Activated naive CD8-positive, alpha-beta T cell treated with anti-CD3 and anti-CD28 coated beads, Interleukin-2, amount 50 U/mL, for 16 hours (primary cell): ENCODE results near the gene DPY19L1.
"Not testable (repeated sequence)": the region's sequence is repeated elsewhere in the genome, so short reads cannot be mapped to it uniquely, and the experiment has no call there.

ENCODE experiments used
- DNase-seq: peaks from one replicate; pipeline ENCODE4 v3.0.0-alpha.2; 2020; ENCODE audit warnings: low read depth, low spot score

The DPY19L1 gene

DNA sequence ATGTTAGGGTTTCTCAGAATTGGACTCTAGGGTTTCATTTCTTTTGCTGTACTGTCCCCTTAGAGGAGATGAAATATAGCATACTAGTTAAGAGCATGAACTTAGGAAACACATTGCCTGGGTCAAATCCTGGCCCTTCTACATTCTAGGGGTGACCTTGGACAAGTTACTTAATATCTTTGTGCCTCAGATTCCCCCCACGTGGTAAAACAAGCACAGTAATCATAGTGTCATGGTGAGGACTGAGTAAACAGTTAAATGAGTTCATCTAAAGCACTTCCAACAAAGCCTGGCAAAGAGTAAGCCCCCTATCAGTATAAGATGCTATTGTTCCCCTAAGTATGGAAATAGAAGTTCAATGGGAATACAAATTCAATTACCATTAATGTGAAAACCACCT lies 5.1 kb downstream of the DPY19L1 start:
- no peak for DNase-seq

DNA sequence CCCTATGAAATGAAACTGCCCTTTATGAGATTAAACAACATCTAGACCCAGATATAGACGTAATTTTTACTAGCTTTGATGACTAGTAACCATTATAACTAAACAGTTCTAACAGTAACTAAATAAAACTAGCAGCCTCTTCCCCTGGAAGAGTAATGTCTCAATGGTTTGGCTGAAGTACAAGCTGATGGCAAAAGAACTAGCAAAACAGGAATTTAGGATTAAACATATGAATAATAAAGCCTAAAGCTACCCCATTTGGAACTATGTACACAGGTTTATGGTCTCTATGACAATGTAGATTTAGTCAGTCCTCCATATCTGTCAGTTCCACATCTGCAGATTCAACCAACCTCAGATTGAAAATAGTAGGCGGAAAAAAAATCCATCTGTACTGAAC lies 6.4 kb downstream of the DPY19L1 start:
- DNase-seq = no peak

DNA sequence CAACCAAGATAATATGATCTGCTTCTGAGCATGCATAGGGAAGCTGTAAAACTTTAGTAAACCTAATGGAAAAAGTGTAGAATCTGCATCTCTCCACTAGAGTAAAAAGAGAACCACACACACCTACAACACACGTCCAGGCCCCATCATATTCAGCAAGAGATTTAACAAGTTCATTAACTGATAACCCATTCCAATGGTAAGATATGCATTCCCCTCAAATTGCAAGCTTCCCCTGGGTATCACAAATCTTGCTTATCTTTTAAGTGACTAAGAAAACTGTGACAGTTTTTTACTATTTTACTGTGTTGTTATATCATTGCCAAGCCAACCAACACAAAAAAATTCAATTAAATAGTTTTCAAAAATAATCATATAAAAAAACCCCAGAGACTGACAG lies 8.0 kb downstream of the DPY19L1 start:
- DNase-seq = no peak

DNA sequence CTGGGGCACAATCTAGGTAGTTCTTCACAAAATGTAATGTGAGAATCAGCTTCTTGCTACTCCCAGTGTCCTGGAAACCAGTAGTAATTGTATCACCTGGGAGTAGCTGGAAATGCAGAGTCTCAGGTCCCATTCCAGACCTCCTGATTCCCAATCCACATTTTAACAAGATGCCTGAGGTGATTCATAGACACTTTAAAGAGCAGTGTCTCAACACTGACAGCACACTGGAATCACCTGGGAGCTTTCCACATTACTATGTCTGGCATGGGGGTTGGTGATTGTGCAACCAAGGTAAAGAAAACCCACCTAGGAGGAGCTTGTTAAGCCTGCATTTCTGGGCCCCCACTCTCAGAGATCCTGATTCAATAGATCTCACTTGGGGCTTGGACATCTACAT lies 11.1 kb downstream of the DPY19L1 start:
- DNase-seq = no peak

DNA sequence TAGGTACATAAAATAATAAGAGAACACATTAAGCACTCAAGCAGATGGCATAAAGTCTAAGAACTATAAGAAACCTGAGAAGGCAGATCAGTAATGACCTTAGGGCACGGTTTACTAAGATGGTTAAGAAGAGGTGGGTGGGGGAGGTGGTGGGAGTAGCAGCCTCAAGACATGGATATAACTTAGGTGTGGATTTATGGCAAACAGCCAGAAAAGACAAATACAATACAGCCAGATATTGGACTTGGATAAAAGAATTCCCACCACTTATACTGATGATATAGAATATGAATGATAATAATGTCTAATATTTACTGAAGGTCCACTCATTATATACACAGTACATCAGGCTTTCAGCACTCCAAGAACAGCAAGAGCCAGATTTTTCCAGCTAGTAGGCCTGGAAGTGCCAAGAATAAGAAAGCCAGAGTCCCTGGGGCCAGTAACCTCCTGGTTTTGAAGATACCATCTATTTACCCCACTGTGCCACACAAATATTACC lies 11.9 kb downstream of the DPY19L1 start:
- DNase-seq = no peak

DNA sequence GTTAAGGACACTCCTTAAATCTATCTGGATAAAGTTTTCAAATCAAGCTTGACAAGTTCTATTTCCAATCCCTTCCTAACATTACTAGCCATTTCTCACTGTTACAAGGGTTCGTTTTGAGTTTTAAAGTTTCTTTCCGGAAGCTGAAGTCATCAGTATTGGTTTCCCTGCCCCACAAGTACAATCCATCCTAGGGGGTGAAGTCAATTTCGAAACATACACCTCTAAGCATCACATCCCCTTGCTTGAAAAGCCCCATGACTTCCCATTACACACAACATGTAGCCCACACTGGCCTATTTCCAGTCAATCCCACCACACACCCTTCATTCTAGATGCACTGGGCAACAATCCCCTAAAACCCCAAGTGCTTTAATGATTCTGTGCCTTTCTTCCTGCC lies 13.0 kb downstream of the DPY19L1 start:
- no peak for DNase-seq

DNA sequence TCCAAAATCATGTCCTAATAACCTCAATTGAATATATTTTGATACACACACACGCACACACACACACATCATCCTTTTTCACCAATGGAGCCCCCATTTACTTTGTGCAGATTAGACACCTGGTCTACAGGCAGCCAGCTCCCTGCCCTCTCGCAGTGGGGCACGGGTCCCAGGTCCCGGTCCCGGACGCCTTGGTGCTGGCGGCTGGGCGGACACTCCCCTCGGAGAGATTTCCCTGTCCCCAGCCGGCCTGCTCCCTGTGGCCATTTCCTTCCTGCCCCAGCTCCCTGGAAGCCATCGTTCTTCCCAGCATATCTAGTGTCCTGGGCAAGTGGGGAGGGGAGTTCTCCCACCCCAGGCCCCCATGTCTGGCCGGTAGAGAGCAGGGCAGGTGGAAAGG lies 14.6 kb downstream of the DPY19L1 start:
- DNase-seq = no peak

DNA sequence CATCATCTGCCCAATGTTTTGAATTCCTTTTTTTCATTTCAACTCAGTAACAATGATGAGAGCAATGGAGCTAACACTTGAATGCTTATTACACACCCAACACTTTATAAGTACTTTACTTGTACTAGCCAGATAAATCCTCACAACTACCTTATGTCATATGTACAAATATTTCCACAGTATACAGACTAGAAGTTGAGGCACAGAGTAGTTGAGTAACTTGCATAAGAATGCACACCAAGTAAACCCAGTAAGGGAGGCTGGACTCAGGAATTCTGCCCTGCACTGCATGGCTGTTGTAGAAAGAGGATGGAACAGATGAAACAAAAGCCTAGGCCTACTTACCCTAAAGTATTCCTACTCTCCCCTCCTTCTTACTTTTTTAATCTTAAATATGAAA lies 15.8 kb downstream of the DPY19L1 start:
- no peak for DNase-seq

DNA sequence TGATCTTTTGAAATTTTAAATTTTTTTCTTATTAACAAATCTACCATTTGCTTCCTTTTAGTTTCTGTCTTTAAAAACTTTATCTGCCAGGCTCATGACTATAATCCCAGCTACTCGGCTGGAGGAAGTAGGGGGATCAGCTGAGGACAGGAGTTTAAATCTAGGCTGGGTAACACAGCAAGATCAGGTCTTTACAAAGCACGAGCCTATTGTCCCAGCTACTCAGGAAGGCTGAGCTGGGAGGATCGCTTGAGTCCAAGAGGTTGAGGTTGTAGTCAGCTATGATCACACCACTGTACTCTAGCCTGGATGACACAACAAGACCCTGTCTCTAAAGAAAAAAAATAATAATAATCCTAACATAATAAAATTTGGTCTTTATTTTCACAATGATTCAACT lies 17.5 kb downstream of the DPY19L1 start:
- DNase-seq = no peak

DNA sequence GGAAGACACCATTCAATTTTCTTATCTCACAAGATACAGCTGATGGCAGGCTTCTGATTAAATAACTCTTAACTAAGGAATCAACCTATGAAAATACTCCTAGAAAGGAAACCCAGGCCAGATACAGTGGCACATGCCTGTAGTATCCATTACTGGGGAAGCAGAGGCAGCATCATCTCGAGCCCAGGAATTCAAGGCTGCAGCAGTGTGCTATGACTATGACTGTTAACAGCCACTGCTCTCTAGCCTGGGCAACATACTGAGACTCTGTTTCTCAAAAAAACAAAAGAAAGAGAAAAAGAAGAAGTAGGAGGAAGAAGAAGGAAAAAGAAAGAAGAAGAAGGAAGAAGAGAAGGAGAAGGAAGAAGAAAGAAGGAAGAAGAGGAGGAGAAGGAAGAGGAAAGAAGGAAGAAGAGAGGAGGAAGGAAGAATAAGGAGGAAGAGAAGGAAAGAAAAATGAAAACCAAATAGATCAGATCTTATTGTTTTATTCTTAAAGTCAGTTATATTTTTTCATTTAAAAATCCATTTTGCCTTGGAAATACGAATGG lies 18.0 kb downstream of the DPY19L1 start:
- no peak for DNase-seq

DNA sequence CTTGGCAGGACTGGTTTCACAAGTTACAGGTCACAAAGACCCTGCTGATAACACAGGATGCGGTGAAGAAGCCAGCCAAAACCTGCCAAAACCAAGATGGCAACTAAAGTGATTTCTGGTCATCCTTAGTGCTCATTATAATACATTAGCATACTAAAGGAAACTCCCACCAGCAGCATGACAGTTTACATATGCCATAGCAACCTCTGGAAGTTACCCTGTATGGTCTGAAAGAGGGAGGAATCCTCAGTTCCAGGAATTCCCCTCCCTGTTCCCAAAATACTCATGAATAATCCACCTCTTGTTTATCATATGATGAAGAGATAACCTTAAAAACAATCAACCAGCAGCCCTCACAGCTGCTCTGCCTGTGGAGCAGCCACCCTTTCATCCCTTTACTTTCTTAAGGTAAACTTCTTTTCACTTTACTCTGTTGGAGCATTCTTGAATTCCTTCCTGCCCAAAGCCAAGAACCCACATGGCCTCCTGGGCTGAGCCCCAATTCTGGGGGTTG lies 21.9 kb downstream of the DPY19L1 start:
- no peak for DNase-seq

DNA sequence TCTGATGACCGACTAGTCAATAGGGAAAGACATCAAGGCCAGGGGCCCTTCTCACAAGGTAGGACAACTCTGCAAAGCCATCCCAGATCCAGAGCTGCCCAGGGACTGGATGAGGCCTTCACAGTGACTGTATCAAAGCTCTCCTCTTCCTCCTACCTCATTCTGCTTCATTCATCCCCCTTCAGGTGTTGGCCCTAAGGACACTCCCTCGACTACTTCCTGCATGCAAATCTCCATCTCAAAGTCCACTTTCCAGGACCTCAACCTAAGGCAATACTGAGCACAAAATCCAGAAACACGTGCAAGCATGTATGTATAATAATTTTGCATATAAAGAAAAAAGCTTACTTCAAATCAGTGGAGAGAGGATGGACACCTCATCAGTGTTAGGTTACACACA lies 25.1 kb downstream of the DPY19L1 start:
- DNase-seq = no peak

DNA sequence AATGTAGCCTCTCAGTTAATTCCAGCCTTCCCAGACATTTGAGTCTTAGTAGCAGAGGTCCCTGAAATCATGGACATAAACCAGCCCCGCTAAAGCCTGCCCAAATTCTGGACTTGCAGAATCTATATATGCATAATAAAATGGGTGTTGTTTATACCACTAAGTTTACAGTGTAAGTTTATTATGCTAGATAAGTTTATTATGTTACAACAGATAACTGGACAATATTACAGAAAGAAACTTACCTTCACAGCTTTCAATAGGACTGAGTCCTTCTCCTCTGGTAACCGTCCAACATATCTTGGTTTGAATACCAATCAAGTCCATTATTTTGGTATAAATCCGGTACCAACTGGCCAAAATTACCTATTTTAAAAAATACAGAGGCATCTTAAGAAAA lies 26.2 kb downstream of the DPY19L1 start:
- no peak for DNase-seq

DNA sequence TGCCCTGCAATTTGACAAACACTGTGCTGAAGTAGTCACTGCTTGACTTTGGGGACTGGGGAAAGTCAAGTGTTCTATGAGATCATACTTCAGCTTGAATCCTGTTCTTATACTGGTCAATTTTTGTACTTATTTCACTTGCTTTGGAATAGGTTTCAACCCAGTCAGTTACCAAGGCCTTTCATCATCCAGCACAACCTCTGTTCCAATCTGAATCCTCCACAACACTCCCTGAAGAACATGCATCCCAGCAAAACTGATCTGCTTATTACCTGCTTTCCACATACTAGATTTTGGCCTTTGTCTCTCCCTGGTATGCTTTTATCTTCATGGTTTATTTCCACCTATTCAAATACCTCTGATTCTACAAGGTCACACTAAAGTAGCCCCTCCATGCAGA lies 29.5 kb downstream of the DPY19L1 start:
- no peak for DNase-seq

DNA sequence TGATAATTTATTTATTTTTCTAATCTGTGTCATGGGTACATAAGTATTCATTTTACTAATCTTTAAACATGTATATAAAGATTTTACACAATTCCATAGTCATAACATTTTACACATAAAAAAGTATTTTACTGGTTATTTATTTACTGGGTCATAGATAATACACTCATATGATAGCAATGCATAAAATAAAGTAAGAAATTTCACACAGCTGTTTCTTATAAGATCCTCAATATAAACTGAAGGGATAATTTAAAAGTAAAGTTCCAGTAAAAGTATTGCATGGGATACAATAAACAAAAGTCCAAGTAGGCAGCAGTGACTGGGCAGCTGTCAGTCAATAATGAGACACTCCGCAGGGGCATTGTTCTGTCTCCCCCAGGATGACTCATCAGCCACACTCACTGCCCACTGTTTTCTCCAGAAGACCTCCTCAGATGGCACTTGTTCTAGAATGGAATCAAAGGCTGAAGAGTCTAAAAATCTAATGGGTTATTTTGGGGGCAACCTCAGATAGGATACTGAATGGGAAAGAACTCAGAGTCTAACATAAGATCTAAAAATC lies 32.7 kb downstream of the DPY19L1 start:
- DNase-seq = no peak

DNA sequence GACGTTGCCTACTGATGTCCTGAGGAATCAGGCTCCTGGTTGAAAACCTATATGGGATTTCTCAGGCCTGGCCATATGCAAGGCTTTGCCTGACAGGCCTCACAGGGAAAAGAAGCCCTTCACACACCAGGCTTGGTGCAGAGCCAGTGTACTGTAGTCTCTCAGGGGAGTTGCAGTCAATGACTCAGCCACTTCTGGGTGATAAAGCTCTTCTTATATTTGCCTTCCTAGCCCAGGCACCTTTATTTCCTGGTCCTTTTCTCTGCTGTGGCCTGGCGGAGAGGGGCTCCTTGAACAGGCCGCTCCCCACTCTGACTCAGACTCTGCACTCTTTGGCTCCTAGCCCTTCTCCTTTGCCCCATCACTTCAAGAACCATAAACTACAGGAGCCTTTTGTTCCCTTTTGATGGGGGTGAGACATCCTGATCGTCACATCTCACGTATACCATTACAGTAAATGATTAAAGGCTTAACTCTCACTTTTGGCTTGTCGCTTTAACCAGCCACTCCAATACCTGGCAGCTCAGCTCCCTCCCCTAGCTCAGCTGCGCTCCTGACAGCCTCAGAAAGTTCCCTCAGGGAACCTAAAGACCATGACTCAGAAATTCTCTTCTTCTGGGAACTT lies 33.5 kb downstream of the DPY19L1 start:
- DNase-seq = no peak

DNA sequence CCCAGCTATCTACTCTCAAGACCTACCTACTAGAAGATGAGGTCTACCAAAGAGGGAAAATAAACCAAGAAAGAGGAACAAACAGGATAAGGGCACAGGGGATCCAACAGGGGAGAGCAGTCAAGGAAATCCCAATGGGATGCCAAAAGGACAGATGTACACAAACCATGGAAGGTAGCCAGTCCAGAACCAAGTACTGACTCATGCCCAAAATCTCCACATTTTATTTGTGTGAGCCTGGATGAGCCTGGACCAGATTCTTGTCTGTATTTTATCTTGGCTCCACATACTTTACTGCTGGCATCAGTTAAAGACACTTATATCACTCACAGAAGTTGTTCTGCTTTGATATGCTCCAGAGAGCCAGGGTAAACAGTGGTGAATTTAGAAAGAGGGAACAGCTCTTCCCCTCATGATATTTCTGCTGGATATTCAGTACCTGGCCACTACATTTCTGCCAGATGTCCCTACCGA lies 34.1 kb downstream of the DPY19L1 start:
- not testable (repeated sequence) for DNase-seq

DNA sequence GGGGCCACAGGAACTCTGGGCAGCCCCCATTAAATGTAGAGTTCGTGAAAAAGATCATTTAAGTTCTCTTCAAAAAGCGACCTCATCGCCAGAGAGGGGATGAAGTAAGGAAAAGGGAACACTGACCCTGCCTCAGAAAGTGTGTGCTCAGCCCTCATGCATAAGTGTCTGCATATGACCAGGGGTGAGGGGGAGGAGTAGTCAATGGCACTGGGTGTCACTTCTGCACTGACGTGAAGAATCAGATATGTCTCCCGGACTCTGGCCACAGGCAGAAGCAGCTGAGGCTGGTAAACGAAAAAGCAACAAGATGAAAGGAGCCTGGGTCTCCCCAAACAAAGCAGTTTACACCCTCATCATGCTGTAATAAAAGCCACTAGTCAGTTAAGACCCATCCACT lies 39.0 kb downstream of the DPY19L1 start:
- DNase-seq = not testable (repeated sequence)

DNA sequence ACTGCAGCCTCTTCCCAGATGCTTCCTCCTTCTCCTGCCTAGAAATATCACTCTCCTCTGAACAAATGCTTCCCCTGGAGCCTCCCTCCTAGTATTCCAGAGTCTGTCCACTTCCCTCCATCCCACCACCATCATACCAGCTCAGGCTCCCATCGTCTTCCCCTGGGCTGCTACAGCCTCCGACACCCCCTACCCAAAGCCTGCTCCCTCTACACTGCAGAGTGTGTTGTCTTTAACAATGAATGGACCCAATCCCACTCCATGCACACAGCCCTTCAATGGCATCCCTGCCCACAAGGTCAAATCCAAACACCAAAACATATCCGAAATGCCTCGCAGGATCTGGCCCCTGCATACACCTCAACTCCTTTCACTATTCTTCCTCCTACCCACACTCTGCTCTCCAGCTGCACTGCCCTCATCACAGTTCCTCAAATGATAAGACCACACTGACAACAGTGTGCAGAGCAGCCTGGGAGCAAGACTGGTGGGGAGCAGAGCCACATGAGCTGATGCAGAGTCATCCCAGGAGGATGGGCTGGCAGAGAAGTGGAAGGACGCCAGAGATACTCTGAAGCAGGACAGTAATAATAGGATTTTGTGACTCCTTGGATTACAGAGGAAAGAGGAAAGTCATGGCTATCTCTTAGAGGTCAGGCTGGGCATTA lies 40.7 kb downstream of the DPY19L1 start:
- DNase-seq = not testable (repeated sequence)

DNA sequence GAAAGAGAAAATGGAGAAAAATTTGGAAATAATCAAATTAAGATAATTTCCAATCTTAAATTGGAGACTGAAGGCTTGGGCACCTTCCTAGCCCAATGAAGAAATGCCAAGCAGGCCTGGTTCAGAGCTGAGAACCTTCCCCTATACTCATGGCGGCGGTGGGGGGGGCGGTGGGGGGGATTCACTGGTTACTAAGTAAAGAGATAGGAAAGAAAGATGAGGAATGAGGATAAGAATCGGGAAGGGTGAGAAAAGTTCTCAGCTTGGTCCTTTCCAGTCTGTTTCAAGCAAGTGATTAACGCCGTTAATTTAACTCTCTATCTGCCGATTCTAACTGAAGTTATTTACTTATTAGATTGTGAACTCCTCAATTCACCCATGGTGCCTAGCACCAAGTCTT lies 41.5 kb downstream of the DPY19L1 start:
- no peak for DNase-seq

DNA sequence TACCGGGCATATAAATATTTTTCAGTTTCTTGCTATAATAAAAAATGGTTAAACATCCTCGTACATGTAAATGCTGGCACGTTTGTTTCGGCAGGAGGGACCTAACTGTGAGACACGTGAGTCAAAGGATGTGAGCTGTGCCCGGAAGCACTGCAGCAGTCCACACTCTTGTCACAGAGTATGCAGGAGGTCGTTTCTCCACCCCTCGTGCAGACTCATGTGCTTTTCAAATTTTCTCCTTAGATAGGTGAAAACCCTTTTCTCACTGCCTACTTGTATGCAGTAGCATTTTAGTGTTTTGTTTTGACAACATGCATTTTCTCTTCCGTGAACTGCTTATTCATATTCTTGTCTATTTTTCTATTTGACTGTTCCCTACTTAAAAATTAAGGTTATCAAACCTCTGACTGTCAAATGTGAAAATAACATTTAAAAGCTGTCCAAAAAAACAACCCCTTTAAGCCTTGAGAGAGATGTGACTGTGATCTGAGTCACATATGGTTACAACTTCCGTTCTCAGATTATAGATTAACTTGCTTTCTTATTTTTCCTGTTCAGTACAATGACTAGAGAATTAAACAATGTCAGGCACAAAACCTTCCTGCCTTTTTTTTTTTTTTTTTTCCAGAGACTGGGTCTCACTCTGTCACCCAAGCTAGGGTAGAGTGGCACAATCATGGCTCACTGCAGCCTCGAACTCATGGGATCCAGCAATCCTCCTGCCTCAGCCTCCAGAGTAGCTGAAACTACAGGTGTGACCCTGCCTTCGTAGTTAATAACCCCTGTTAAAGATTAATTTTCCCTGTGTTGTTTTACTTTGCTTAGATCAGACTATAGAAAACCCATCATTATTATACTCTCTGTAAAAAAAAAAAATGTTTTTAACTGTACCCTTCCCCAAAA lies 45.1 kb downstream of the DPY19L1 start:
- DNase-seq = no peak
